PC-3 (cell line): ENCODE results near the gene SLC7A4.

Experiments
- CTCF ChIP-seq: fragments of 300-600 bp; sonication (generic); conservative IDR thresholded peaks from 2 replicates; pipeline ENCODE4 v1.5.1; 2017; ENCODE audit warnings: antibody characterized with exemption, low read depth, mild to moderate bottlenecking, low read length
- EZH2 ChIP-seq: fragments of 300-600 bp; sonication (generic); IDR thresholded peaks from one replicate; pipeline ENCODE4 v1.6.1; 2017; ENCODE audit warnings: antibody characterized with exemption, mild to moderate bottlenecking, low read length; ENCODE audit not compliant: unreplicated experiment
- EZH2phosphoT487 ChIP-seq: fragments of 300-600 bp; sonication (generic); IDR thresholded peaks from 2 replicates; pipeline ENCODE4 v1.6.1; 2018; ENCODE audit warnings: mild to moderate bottlenecking, antibody characterized with exemption, low read length, borderline replicate concordance

GRCh38 chr22:21042978-21043859 lies 10.9 kb upstream of the SLC7A4 start:
- no peak for TF ChIP-seq CTCF
- no peak for TF ChIP-seq EZH2phosphoT487
- no peak for TF ChIP-seq EZH2
